ENCODE results near the gene CD2AP.

Gene CD2AP

DNA sequence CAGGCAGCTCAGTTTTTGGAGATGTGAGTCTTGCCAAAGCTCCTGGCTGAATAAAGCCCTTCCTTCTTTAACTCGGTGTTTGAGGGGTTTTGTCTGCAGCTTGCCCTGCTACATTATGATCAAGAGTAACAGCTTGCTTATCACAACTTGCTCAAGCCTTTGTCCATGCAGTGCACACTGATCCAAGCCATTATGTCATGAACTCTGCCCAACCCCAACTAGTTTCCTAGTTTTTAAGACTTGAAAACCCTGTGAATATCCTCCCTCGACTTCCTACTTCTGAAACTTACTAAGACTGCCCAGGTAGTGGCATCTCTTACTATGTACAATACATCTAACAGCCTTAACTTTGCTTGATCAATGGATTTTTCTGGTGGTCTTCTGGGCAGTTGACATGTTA lies 170.4 kb downstream of the CD2AP start:
- no peak for DNase-seq

DNA sequence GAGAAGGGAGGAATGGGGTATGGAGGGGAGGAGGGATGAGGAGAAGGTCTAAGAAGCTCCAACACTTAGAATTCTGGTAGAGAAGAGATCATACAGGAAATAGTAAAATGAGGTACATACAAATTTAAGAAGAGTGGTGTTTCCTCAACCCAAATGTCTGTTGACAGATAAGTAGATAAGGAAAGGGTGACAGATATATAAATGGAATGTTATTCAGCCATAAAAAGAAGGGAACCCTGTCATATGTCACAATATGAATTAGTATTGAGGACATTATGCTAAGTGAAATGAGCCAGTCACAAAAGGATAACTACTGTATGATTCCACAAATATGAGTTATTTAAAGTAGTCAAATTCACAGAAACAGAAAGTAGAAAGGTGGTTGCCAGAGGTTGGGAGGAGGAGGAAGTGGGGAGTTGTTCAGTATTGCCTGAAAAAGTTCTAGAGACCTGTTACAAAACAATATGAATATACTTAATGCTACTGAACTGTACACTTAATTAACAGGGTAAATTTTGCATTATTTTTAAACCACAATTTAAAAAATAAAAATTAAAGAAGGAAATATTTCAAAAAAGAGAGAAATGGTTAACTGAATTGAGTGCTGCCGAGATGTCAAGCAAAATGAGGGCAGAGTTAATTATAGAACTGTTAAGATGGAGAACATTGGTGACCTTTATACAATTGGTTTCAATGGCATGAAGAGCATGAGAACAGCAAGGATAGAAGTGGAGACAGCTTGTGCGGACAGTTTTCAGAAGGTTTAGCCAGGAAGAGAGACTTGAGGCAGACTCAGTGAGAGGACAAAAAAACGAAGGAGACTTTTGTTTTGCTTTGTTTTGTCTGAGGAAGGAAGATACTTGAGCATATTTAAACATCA lies 173.2 kb downstream of the CD2AP start:
- no peak for DNase-seq

DNA sequence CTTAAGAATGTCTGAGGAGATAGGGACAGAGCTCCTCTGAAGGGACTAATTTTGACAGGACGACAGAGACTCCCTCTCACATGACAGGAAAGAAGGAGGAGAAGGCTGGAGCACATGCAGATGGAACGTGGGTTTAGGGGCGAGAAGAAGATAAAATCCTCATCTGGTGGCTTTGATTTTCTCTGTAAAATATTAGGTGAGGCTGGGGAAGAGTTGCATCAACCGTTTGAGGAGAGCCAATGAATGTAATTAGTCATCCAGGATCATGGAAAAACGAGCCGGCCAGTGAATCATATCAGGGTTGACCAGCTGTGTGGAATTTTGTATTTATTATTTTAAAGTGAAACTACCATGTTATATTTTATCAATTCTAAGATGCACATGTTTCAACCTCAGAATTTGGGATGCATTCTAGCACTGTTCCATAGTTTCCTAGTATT lies 173.9 kb downstream of the CD2AP start:
- DNase-seq = no peak

DNA sequence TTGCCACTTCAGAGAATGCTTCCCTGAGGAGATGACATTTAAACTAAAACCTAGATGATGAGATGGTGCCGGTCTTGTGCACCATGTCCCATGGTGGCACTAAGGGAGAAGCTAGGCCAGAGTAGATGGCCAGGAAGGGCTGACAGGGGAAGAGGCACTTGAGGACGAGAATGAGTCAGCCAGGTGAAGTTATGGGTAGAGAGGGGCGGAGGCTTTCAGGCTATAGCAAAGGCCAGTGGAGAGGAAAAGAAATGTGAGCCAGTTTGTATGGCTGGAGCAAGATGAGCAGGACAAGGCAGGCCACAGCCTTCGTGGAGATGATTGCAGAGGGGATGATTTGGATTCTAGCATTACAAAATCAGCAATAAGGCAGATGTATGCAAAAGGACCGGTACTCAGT lies 176.1 kb downstream of the CD2AP start:
- no peak for DNase-seq

DNA sequence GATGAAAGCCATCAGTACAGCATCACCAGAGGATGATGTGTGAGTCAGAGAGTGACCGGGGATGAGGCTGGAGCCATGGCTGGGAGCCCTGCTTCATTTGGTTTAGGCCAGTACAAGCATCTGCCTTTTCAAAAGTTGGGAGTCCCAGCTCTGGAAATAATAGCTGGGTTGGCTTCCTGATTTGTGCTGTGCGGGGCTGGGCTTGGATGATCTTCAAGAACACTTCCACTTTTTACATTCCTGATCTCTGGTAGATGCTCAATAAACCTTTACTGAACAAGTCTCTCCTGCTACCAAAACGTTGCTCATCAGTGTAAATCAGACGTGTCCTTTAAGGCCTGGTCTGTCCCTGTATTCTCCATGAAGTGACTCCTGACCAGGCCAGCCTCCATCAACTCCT lies 176.7 kb downstream of the CD2AP start:
- DNase-seq = no peak

DNA sequence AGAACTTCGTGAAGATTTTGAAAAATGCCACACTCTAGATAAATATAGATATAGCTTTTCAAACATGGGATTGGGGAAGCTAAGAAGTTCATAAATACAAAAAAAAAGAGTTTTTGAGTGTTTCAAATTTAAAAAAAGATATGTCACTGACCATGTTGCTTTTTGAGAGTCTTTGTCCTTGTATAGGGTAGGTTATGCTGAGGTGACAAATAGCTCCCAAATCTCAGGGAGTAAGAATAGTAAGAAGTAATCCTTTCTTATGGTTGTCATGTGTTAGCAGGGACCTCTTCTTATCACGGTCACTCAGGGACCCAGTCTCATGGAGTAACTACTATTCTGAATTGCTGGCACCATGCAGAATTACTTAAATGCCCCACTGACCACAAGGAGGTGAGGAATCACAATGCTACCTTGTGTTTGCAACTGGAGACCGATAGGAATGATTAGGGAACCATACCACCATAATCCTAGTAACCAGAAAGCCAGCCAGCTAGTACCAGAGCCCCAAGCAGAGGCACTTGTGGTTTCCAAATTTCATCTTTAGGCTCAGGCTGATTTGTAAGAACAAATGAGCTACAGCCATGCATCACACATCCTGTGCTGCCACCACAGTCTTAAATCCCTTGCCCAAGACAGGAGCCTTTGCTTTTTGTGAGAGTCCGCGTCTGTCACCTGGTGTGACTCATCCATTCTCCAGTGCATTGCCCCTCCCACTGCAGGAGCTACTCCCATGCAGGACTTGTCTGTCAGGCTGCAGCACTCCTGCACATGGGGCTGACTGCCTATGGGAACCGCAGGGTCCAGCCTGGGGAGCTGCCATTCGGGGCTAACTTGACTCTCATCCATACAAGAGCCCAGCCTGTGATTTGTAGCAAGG lies 178.4 kb downstream of the CD2AP start:
- DNase-seq = no peak

DNA sequence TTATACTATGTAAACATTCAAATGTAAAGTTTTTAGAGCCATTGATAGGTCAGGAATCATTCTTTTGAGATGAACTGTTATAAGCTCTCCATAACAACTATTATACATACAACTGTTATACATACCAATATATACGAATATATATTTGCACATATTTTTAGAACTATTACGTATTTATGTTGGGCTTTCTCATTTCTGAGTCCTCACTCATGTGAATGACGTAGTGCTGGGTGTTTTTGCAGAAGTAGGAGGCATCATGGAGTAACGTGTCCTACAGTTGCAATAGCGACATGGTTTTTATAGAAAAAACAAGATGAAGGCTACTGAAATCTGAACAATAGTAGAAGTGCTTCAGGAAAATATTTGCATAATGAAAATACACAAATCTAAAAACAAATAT lies 184.4 kb downstream of the CD2AP start:
- DNase-seq = no peak

DNA sequence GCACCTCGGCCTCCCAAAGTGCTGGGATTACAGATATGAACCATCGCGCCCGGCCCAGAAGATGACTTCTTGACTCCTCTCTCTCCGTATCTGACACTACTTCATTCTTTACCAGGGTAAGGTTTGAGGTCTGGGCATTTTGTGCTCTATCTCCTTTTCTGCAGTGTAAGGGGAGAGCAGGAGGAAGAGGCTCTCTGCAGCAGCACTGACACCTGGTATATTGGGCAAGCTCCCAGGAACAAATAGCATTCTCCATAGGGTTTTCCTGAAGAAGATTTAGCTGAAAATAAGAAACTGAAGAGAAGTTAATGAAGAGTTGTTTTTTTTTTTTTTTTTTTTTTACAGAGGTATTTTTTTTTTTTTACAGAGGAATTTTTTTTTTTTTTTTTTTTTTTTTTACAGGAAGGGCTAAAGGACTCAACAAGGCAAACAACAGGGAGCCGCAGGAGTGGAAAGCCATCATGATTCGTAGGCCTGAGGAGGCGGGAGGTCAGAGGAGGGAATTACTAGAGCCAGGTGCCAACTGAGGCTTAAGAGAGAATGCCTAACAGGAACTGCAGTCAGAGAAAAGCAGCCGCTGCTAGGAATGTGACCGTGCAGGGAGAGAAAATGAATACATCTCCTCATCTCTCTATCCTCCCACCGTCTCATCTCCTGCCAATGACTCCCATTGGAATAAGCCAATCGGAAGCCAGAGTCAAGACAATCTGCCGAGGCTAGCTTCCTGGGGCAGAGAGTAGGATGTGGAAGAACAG lies 186.1 kb downstream of the CD2AP start:
- no peak for DNase-seq

DNA sequence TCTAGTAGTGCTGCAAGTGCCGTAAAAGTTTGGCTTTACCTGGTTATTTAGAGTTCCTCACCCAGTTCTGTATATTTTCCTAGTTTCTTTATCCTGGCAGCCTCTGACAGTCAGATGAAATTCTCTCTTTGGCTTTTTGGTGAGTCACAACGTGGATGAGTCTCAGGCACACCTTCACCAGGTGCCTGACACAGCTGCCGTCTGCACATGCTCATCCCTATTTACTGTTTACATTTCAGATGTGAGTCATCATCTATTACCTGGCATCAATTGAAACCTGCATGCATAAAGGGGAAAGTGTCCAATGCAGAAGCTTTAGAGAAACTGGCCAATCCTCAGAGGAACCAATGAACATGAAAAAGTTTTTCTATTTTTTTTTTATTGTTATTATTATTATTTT lies 187.5 kb downstream of the CD2AP start:
- no peak for DNase-seq

DNA sequence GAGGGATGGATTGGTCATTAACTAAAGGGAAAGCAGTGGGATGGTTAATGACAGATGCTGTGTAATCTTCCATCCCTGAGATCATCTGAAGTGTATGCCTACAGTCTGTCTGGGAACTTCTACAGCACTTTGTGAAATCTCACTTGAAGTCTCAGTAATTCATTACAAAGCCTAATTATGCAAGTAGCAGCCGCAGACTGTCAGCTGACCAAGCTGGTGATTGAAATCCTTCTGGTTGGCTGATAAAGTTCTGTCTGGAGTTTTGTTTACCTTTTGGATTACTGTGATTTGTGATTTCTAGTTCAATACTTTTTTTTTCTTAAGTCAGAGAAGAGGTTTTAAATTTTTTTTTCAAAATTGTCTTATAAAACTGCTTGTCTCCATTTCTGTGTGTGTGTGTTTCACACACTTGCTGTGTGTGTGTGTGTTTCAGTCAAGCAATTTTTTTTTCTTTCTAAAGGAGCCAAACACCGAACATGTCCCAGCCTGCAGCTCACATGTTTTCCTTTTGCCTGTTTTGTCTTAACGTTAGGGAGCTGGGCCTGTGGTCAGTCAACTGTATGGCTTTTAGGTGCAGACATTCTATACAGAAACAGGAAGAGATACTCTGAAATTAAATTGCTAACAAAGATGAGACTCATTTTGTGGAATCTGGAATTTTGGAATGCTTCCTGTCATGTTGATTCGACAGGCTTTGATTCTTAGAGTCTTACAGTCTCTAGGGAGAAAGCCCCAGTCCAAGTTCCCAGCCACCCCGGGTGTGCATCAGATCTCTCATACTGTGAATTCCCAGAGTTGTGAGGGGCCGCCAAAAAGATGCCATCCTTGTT lies 192.3 kb downstream of the CD2AP start:
- DNase-seq = no peak

DNA sequence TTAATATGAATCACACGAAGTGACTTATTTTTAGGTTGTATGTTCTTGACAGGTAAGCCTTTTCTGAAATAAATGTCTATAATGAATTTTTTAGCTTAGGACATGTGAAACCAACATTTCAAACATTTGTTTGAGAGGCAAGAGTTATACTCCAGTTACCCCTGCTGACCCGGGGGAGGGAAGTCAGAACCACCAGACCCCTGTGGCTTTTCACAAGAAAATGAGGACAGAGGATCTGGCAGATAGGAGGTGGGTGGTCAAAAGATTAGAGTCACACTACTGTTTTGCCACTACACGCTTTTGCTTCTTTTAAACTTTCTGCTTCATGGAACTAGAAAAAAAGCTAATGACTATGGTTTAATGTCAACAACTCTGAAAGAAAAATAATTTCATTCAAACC lies 193.3 kb downstream of the CD2AP start:
- no peak for DNase-seq

DNA sequence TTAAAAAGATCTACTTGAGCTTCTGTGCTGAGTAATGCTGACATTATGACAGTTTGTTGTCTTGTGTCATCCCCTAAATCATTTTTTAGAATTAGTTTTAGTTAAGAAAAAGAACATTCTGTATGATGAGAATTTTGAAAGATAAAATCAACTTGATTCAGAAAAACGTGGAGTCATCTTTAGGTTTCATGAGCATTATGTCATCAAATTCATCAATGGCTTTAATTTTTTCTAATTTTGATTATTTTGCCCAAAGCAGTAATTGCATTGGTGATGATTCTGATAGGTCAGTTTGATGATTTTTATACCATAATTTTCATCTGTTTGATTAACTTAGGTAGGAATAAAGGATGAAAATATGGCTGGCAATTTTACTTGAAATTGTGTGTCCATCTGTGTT lies 194.2 kb downstream of the CD2AP start:
- no peak for DNase-seq

DNA sequence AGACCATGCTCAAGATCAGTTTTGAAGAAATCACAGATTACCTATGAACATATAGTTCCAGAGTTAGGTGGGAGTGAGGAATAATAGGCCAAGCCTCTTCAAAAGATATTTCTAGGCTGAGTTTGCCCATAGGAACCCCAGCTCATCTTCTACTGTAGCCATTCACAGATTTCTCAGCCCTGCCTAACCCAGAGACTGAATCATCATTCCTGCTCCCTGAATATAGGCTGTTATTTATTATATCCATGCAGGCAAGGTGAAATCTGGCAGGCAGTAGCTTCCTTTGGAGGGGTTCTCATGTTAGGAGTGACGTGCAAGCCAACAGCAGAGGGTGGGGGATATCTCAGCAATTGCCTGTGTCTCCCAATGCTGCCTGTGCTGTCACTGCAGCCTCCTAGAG lies 195.2 kb downstream of the CD2AP start:
- no peak for DNase-seq

DNA sequence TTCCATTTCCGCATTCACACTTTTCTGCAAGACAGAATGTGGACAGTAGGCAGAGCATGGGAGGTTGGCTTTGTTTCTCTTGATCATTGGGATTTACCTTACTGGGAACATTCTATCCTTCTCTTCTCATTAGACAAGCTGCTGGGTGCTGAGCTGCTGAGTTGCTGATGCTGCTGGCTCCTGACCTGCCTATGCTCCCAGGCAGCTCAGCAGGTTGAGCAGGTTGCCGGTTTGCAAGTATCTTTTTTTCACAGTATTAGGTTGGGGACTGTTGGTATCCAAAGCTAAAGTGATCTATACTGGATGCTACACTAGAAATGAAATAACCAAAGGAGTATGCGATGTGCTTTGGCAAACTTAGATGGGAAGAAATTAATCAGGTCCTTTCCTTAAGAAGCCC lies 197.1 kb downstream of the CD2AP start:
- no peak for DNase-seq

Data from activated CD4-positive, alpha-beta T cell treated with anti-CD3 and anti-CD28 coated beads, Interleukin-2, amount 50 U/mL, for 1 hour (primary cell).